Cardiac muscle cell (in vitro differentiated cells and primary cell): ENCODE results near the gene MAPT. TPM values are rescaled to one million over a fixed set of nuclear protein-coding genes. Genes with fewer than 3 reads are reported as not detected.
A peak's percentile ranks its signal among the peaks of the same experiment; 100 is the strongest.

Experiments used
- DNase-seq, 2 donors: peaks; one replicate each; pipeline versions ENCODE4 v3.0.0 to v3.0.0-alpha.2; 2010 to 2017; ENCODE audit warnings: low read depth in 1 of 2, low spot score in 1 of 2
- H3K27ac ChIP-seq: fragments of 200-600 bp; sonication (generic); 2 replicates; pipeline ENCODE4 v1.5.1; 2016
- H3K27me3 ChIP-seq: fragments of 200-600 bp; sonication (generic); 2 replicates; pipeline ENCODE4 v1.6.0; 2016; ENCODE audit warnings: control low read depth
- H3K36me3 ChIP-seq: fragments of 200-600 bp; sonication (generic); 2 replicates; pipeline ENCODE4 v1.5.1; 2016; ENCODE audit warnings: control low read depth
- H3K4me1 ChIP-seq: fragments of 200-600 bp; sonication (generic); 2 replicates; pipeline ENCODE4 v1.8.1; 2017; ENCODE audit warnings: low read depth, mild to moderate bottlenecking, mixed run types
- H3K4me3 ChIP-seq: fragments of 200-600 bp; sonication (generic); 2 replicates; pipeline ENCODE4 v1.5.1; 2016; ENCODE audit warnings: mild to moderate bottlenecking
- H3K9me3 ChIP-seq: fragments of 200-600 bp; sonication (generic); 2 replicates; pipeline ENCODE4 v1.5.1; 2017; ENCODE audit warnings: low read depth, mild to moderate bottlenecking, control low read depth
- polyA plus RNA-seq: library from polyadenylated mRNA; unstranded; fragments of >200 nt; fragmentation: Nextera tagmentation; extraction: Ambion mirVana; gene quantifications from 2 replicates; pipeline ENCODE4 v1.2.1, GENCODE V29; 2016
- total RNA-seq: library from RNA; depleted of rRNA; stranded (reverse); fragments of >200 nt; gene quantifications from 2 replicates; pipeline ENCODE4 v1.2.3, GENCODE V29; 2016
- TF ChIP-seq, protein P1 (sequence below): IDR thresholded peaks from 2 replicates; pipeline ENCODE4 v1.5.1; 2012; ENCODE audit warnings: low read depth, mild to moderate bottlenecking, low read length

MAPT gene
- total and polyA plus RNA-seq, 2 experiments from 2014 or later = 1.3 to 1.9 TPM

DNA sequence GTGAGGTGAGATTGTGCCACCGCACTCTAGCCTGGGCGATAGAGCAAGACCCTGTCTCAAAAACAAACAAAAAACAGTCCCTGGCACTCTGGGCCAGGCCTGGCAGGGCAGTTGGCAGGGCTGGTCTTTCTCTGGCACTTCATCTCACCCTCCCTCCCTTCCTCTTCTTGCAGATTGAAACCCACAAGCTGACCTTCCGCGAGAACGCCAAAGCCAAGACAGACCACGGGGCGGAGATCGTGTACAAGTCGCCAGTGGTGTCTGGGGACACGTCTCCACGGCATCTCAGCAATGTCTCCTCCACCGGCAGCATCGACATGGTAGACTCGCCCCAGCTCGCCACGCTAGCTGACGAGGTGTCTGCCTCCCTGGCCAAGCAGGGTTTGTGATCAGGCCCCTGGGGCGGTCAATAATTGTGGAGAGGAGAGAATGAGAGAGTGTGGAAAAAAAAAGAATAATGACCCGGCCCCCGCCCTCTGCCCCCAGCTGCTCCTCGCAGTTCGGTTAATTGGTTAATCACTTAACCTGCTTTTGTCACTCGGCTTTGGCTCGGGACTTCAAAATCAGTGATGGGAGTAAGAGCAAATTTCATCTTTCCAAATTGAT is 129.5 kb downstream of the MAPT start:
- no peaks in the 10 kb centered on the region for H3K36me3 ChIP-seq
- H3K27ac ChIP-seq = no peak overlapping the region
- no peaks in the 10 kb centered on the region for H3K9me3 ChIP-seq

DNA sequence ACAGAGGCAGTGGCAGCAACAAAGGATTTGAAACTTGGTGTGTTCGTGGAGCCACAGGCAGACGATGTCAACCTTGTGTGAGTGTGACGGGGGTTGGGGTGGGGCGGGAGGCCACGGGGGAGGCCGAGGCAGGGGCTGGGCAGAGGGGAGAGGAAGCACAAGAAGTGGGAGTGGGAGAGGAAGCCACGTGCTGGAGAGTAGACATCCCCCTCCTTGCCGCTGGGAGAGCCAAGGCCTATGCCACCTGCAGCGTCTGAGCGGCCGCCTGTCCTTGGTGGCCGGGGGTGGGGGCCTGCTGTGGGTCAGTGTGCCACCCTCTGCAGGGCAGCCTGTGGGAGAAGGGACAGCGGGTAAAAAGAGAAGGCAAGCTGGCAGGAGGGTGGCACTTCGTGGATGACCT is 130.2 kb downstream of the MAPT start:
- Histone ChIP-seq H3K27me3 (no peaks in the 10 kb centered on the region), H3K36me3 (no peaks in the 10 kb centered on the region), H3K4me1 (no peaks in the 10 kb centered on the region), H3K4me3 (no peak overlapping the region), H3K9me3 (no peaks in the 10 kb centered on the region), H3K27ac (no peak overlapping the region)
- DNase-seq = no peak
- TF ChIP-seq, protein P1, sequence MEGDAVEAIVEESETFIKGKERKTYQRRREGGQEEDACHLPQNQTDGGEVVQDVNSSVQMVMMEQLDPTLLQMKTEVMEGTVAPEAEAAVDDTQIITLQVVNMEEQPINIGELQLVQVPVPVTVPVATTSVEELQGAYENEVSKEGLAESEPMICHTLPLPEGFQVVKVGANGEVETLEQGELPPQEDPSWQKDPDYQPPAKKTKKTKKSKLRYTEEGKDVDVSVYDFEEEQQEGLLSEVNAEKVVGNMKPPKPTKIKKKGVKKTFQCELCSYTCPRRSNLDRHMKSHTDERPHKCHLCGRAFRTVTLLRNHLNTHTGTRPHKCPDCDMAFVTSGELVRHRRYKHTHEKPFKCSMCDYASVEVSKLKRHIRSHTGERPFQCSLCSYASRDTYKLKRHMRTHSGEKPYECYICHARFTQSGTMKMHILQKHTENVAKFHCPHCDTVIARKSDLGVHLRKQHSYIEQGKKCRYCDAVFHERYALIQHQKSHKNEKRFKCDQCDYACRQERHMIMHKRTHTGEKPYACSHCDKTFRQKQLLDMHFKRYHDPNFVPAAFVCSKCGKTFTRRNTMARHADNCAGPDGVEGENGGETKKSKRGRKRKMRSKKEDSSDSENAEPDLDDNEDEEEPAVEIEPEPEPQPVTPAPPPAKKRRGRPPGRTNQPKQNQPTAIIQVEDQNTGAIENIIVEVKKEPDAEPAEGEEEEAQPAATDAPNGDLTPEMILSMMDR = no peak

More for the DNA sequence above, 129.5 kb downstream of the MAPT start:
- DNase-seq = no peak
- H3K4me1 ChIP-seq = no peaks in the 10 kb centered on the region
- H3K4me3 ChIP-seq = no peak overlapping the region
- H3K27me3 ChIP-seq = no peaks in the 10 kb centered on the region
- TF ChIP-seq, protein P1 = no peak

- TF ChIP-seq, protein P1 = no peak
- Histone ChIP-seq H3K27ac (no peak overlapping the region), H3K4me3 (no peak overlapping the region), H3K9me3 (no peaks in the 10 kb centered on the region), H3K4me1 (no peaks in the 10 kb centered on the region), H3K27me3 (no peaks in the 10 kb centered on the region), H3K36me3 (no peaks in the 10 kb centered on the region)
- no peak for DNase-seq
These were observed 130.7 kb downstream of the MAPT start for GRCh38 chr17:46025060-46025459.

- no peaks in the 10 kb centered on the region for H3K27me3 ChIP-seq
- no peaks in the 10 kb centered on the region for H3K4me1 ChIP-seq
- TF ChIP-seq, protein P1 = no peak
- no peak overlapping the region for H3K4me3 ChIP-seq
- DNase-seq = no peak
- no peaks in the 10 kb centered on the region for H3K9me3 ChIP-seq
- peaks cover 5% of the 10 kb centered on the region for H3K36me3 ChIP-seq
- peak overlapping the region; percentile 23 for H3K27ac ChIP-seq
These were observed 131.3 kb downstream of the MAPT start for GRCh38 chr17:46025510-46026165.

- Histone ChIP-seq H3K4me1 (no peaks in the 10 kb centered on the region), H3K27ac (peak overlapping the region; percentile 43), H3K4me3 (no peak overlapping the region), H3K27me3 (no peaks in the 10 kb centered on the region), H3K36me3 (peaks cover 11% of the 10 kb centered on the region), H3K9me3 (no peaks in the 10 kb centered on the region)
- TF ChIP-seq, protein P1 = no peak
- no peak for DNase-seq
These were observed 132.1 kb downstream of the MAPT start for GRCh38 chr17:46026166-46027047.
